GM19463 (cell line): ENCODE results near the gene FOXQ1.
"Not testable (repeated sequence)": the region's sequence is repeated elsewhere in the genome, so short reads cannot be mapped to it uniquely, and the experiment has no call there.

Experiments used
- ATAC-seq: cut with Tn5 transposase; IDR thresholded peaks from one replicate; pipeline ENCODE4 v1.9.1; 2021; ENCODE audit warnings: mild to moderate bottlenecking, moderate library complexity; ENCODE audit not compliant: unreplicated experiment

The FOXQ1 gene

DNA sequence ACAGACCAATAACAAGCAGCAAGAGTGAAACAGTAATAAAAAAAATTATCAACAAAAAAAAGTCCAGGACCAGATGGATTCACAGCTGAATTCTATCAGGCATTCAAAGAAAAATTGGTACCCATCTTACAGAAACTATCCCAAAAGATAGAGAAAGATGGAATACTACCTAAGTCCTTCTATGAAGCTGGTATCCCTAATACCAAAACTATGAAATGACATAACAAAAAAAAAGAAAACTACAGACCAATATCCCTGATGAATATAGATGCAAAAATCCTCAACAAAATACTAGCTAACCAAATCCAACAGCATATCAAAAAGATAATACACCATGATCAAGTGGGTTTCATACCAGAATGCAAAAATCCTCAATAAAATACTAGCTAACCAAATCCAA, 43.2 kb downstream of the FOXQ1 start:
- ATAC-seq = not testable (repeated sequence)

- not testable (repeated sequence) for ATAC-seq
Observed at GRCh38 chr6:1361717-1362116, 49.8 kb downstream of the FOXQ1 start.

DNA sequence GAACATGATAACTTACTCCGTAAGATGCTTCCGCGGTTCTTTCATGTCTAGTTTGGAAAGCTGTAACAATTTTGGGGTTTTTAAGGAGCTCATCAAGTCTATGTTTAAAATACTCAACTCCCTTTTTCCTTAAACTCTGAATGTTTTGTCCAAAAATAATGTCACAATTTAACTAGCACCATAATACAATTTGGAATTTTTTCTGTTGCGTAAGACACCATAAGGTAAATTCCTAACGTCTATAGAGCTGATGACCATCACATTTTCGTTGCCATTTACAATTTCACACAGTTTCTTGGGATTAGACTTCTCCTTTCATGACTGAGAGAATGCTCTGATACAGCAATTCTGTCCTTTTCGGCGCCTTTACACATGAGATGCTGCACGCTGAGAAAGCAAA, 50.7 kb downstream of the FOXQ1 start:
- ATAC-seq = no peak

- no peak for ATAC-seq
Observed at GRCh38 chr6:1363298-1363697, 51.4 kb downstream of the FOXQ1 start.

DNA sequence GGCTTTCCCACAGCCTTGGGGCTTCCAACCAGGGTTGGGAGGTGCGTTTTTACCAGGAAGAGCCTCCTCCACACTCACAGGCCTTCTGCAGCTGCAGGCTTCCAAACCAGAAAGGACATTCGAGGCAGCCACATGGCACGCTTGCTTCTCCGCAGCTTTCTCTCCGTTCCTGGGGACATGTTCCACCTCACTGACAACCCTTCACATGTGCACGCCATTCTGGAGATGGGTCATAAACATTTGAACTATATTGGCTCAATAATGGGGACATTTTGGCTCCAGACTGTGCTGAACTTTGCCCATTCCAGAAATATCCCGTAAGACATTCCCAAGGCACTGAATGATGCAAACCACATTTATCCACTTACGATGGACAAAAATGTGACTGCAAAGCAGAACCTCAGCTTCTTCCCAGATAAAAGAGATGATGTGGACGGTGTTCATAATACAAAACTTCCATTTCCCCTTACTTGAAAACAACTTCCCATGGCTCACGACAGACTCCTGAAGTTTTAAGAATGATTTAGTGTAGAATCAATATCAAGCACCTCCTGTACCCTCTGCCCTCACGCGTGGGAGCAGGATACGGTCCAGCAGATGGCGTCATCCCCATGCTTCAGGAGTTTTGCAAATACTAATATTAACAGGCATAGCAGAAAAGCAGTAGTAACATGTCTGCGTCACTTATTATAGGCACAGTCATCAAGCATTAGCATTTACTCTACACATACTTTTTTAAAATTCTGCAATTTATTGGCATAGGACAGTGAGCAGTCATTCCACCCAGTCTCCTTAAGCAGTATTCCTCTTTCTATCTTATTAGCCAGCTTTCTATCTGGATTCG, 52.1 kb downstream of the FOXQ1 start:
- ATAC-seq = no peak
